Measurements from ENCODE around the gene PROZ. TPM values are rescaled to one million over a fixed set of nuclear protein-coding genes. Genes with fewer than 3 reads are reported as not detected.

Gene PROZ
- total and polyA plus RNA-seq, 9 of the 15 experiments (the other 6 are each of a cell fraction or from before 2014, with no cell fraction given), result not detected

GRCh38 chr13:113109151-113110047 lies 49.0 kb upstream of the PROZ start:
- Histone ChIP-seq H3K27ac (ENCODE audit: extremely low read depth, low read depth, low read length) (no peak overlapping the region), H3K9ac (ENCODE audit: insufficient read depth in 1 of 2, low read depth in 2 of 2, low read length in 2 of 2) (no peak overlapping the region), H3K9me3 (replicated peaks; ENCODE audit: control insufficient read depth, insufficient read depth, low read depth, low read length) (no peaks in the 10 kb centered on the region), H3K4me3 (no peak overlapping the region), H4K20me1 (replicated peaks; ENCODE audit: control insufficient read depth, insufficient read depth, low read length) (0 out of 2 replicates have a peak, but pooled peaks cover 3% of the 10 kb centered on the region), H3K27me3 (ENCODE audit: control insufficient read depth in 2 of 2, insufficient read depth in 2 of 2, low read length in 2 of 2) (peaks cover 2 to 3% of the 10 kb centered on the region in 2 experiments; a peak in 2 of 5 replicates), H3K9me1 (ENCODE audit: control insufficient read depth, insufficient read depth, low read length) (no peaks in the 10 kb centered on the region), H3K4me2 (ENCODE audit: insufficient read depth, low read length) (no peak overlapping the region), H3K4me1 (replicated peaks in 1 of 2; ENCODE audit: control insufficient read depth in 2 of 2, insufficient read depth in 2 of 2, low read length in 2 of 2) (peaks cover 0 to 10% of the 10 kb centered on the region in 2 experiments; a peak in 2 of 5 replicates), H3K79me2 (ENCODE audit: control insufficient read depth, insufficient read depth, low read length) (no peaks in the 10 kb centered on the region), H3K36me3 (ENCODE audit: control insufficient read depth, insufficient read depth, low read length) (no peaks in the 10 kb centered on the region), H2AFZ (ENCODE audit: low read depth, low read length) (no peak overlapping the region)
- FAIRE-seq (no peak), DNase-seq (ENCODE audit: extremely low read depth in 1 of 4, low spot score in 3 of 4) (no peak), ATAC-seq (no peak)
- BruUV-seq (replicated peaks), result no TSS peak
- POLR2A ChIA-PET, result no interaction called here
- intact Hi-C loops (cut with micrococcal nuclease) (no loop called here), in situ Hi-C loops (cut with MboI) (no loop called here)
- no peak for TF ChIP-seq ZNF143 (CRISPR knock-in tag; IDR thresholded peaks at IDR 0.05)
- no peak for TF ChIP-seq TAL1 (IDR thresholded peaks at IDR 0.05)
- no peak for TF ChIP-seq ETV1 (tag; conservative IDR thresholded peaks at IDR 0.05; ENCODE audit: low read depth)
- no peak for TF ChIP-seq STAG1 (CRISPR knock-in tag; IDR thresholded peaks at IDR 0.05; ENCODE audit: borderline replicate concordance)
- TF ChIP-seq NFIC (IDR thresholded peaks at IDR 0.05), result no peak
- TF ChIP-seq NRF1 (conservative IDR thresholded peaks at IDR 0.05 in 1 of 2, IDR thresholded peaks at IDR 0.05 in 1 of 2), result no peak
- TF ChIP-seq MTA2 (IDR thresholded peaks at IDR 0.05; ENCODE audit: low read depth), result no peak
- no peak for TF ChIP-seq FOXO4 (CRISPR knock-in tag; IDR thresholded peaks at IDR 0.05)
- no peak for TF ChIP-seq THRB (CRISPR knock-in tag; conservative IDR thresholded peaks at IDR 0.05)
- 63% methylated on average over 14 of the region's 73 CpGs for WGBS (ENCODE audit: insufficient coverage, low coverage, missing lambda C conversion rate)
- CTCF ChIA-PET (ENCODE audit: low intra/inter-chr PET ratio), result no interaction called here

Measured in K562 (cell line).